Activated CD8-positive, alpha-beta memory T cell treated with anti-CD3 and anti-CD28 coated beads for 36 hours (primary cell): Measurements from ENCODE around the gene ZNF668. TPM values are rescaled to one million over a fixed set of nuclear protein-coding genes. Genes with fewer than 3 reads are reported as not detected.

ENCODE experiments used
- CTCF ChIA-PET: fragments of 350-600 bp; sonication (Branson Sonifier 250); formaldehyde crosslinking; loops from one replicate; lab custom pipeline; 2021; ENCODE audit warnings: antibody characterized with exemption; lab: Charles Lee
- POLR2A ChIA-PET: fragments of 350-600 bp; sonication (Branson Sonifier 250); formaldehyde crosslinking; loops from one replicate; lab custom pipeline; 2021; ENCODE audit warnings: antibody characterized with exemption; lab: Charles Lee
- total RNA-seq, 2 experiments: library from RNA; stranded (reverse); gene quantifications; one replicate each; pipeline ENCODE4 v1.2.3, GENCODE V29; 2021

ZNF668 gene
- 10 to 100 TPM; 16.8 to 17.2 TPM for total RNA-seq

DNA sequence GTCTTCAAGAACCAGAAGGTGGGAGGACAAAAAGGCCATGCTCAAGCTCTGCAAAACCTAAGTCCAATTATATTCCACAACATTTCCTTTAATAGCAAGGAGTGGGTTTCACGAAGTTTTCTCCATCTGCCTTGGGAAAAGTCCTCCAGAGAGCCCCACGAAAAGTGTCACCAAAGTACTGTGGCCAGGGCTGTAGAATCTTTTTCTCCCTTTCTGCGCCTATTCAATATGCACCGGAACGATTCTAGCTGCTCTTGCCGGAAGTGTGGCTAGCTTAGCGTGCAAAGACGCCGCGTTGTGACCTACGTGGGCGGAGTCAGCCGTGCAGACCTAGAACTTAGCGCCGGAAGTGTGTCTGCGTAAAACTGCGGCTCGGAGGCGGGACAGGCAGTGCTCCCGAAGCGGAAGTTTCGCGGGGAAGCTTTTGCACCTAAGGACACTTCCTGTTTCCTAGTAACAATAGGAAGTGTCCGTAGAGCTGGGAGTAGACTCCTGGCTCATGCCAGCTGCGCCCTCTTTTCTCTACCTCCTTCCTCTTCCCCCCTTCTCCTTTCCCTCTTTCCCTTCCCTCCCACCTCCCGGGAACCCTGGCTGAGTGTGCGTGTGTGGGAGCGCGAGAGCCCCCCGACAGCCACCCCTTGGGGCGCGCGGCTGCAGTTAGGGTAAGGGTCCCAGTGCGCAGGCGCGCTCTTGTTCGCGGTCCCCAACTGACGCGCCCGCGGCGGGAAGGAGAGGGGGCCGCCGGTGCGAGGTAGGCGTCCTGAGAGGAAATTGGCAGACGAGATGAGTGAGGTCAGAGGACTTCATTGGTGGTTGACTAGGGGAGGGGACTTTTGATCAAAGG is at the start of gene ZNF668, which contains the start of gene ZNF646:
TSS of gene ZNF668 (minus strand) at position 271 of the 844 bp plus-strand sequence. CDS start 9,781 bp downstream, outside the sequence.
TSS of gene ZNF646 (plus strand) at position 453 of the 844 bp plus-strand sequence. CDS start 1,903 bp downstream, outside the sequence.
- POLR2A ChIA-PET, result interaction anchor here (0.8 to 2.0 kb wide), 11 partner anchors 9 to 385 kb away, joined by 3 to 11 read pairs (median 4); partner anchors contain the start of genes ARMC5, FUS, HSD3B7 and KAT8
- CTCF ChIA-PET, result interaction anchor here (0.6 to 1.6 kb wide), 9 partner anchors 11 to 120 kb away, joined by 3 to 8 read pairs (median 3); partner anchors contain the start of genes HSD3B7 and VKORC1

DNA sequence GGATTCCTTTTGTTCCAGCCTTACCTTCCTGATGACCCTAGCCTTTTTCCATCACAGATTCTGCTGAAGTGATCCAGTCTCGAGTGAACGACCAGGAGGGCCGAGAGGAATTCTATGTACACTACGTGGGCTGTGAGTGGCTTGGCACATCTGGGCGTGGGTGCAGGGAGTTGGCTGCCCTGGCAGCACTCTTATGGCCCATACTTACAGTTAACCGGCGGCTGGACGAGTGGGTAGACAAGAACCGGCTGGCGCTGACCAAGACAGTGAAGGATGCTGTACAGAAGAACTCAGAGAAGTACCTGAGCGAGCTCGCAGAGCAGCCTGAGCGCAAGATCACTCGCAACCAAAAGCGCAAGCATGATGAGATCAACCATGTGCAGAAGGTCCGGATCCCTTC is 46.1 kb upstream of the ZNF668 start:
- ChIA-PET POLR2A (interaction anchor here (1.2 kb wide), 1 partner anchor 22 kb away, joined by 3 read pairs; no protein-coding TSS in a partner anchor), CTCF (interaction anchor here (0.6 to 4.8 kb wide), 3 partner anchors 22 to 320 kb away, joined by 3 to 18 read pairs (median 3); no protein-coding TSS in a partner anchor)

DNA sequence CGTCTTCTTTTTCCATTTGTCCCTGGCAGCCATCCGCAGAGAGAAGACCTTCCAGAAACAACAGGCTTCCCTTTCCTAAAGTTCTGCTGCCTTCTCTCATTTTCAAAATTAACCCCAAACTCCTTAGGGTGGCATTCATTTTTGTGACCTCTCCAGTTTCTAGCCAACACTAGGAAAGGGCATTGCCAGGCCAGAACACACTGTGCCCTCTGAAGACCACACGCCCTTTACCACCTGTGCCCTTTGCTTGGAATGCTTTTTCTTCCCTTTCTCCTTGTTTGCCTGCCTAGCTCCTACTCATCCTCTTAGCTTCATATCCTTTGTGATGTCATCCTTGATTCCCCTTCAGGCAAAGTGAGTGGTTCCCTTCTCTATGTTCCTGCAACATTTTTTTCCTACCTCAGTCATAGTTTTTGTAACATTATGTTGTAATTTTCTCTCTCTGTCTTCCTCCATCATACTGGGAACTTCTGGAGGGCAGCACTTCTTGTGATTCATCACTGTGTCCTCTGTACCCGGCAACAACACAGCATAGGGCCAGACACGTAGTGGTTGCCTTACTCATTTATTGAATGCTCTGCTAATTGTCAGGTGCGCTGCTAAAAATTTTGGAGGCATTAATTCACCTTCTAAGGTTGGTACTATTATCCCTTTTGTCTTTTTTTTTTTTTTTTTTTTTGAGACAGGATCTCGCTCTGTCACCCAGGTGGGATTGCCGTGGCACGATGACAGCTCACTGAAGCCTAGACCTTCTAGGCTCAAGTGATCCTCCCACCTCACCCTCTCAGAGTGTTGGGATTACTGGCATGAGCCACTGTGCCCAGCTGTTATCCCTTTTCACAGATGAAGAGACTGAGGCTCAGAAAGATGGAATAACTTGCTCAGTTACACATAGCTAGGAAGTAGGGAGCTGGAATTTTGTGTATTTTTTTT is 44.4 kb upstream of the ZNF668 start:
- POLR2A ChIA-PET, result interaction anchor here (0.6 to 3.2 kb wide), 9 partner anchors 9 to 341 kb away, joined by 3 to 27 read pairs (median 4); partner anchors contain the start of genes ARMC5, BCKDK and FUS
- CTCF ChIA-PET, result interaction anchor here (1.3 to 4.8 kb wide), 3 partner anchors 23 to 133 kb away, joined by 5 to 18 read pairs (median 8); partner anchors contain the start of gene HSD3B7

DNA sequence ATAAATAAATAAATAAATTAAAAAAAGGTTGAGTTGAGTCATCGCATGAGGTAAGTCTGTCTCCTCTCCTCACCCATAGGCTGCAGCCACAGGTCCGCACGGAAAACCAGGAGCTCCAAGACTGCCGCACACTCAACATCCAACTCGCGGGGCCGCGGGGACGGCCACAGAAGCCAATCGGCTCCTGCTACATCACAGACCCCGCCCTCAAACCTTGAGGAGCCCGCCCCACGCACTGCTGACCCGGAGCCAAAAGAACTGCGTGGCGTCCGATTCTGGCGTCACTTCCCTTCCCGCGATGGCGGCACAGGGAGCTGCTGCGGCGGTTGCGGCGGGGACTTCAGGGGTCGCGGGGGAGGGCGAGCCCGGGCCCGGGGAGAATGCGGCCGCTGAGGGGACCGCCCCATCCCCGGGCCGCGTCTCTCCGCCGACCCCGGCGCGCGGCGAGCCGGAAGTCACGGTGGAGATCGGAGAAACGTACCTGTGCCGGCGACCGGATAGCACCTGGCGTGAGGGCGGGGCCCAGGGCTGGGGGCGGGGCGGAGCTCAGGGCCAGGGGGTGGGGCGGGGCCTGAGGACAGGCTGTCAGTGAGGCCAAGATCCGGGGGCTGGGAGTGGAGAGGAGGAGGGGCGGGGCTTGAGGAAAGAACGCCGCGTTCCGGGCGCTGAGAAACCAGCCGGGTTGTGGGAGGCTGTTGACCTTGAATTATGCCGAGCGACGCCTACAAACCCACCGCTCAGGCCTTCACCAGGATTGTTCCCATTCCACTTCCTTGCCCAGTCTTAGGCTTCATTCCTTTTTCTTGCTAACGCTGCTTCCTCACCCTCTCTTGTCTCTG is 43.6 kb upstream of the ZNF668 start, which contains the start of gene KAT8:
TSS of gene KAT8 (plus strand) at position 281 of the 839 bp plus-strand sequence. CDS start at position 299, 18 bp downstream.
- POLR2A ChIA-PET, result interaction anchor here (0.5 to 3.2 kb wide), 9 partner anchors 9 to 84 kb away, joined by 3 to 27 read pairs (median 4); partner anchors contain the start of genes BCKDK, FUS, STX4 and ZNF646
- CTCF ChIA-PET, result interaction anchor here (1.3 to 2.0 kb wide), 2 partner anchors 24 to 132 kb away, joined by 5 to 8 read pairs; partner anchors contain the start of gene HSD3B7

DNA sequence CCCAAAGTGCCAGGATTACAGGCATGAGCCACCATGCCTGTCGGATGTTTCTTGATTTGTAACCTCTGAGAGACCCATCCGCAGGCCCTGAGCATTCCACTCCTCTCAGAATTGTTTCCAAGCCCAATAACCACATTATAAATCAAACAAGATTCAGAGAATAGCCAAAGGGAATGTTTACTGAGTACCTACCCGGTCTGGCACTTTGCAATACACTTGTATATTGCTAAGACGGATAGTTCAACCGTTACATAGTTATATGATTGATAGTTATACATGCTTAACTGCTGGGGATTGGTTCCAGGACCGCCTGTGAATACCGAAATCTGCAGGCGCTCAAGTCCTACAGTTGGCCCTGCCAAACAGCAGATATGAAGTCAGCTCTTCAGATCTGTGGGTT is 40.4 kb upstream of the ZNF668 start:
- ChIA-PET POLR2A (interaction anchor here (0.6 to 1.1 kb wide), 3 partner anchors 20 to 156 kb away, joined by 3 to 7 read pairs (median 3); no protein-coding TSS in a partner anchor), CTCF (no interaction called here)

DNA sequence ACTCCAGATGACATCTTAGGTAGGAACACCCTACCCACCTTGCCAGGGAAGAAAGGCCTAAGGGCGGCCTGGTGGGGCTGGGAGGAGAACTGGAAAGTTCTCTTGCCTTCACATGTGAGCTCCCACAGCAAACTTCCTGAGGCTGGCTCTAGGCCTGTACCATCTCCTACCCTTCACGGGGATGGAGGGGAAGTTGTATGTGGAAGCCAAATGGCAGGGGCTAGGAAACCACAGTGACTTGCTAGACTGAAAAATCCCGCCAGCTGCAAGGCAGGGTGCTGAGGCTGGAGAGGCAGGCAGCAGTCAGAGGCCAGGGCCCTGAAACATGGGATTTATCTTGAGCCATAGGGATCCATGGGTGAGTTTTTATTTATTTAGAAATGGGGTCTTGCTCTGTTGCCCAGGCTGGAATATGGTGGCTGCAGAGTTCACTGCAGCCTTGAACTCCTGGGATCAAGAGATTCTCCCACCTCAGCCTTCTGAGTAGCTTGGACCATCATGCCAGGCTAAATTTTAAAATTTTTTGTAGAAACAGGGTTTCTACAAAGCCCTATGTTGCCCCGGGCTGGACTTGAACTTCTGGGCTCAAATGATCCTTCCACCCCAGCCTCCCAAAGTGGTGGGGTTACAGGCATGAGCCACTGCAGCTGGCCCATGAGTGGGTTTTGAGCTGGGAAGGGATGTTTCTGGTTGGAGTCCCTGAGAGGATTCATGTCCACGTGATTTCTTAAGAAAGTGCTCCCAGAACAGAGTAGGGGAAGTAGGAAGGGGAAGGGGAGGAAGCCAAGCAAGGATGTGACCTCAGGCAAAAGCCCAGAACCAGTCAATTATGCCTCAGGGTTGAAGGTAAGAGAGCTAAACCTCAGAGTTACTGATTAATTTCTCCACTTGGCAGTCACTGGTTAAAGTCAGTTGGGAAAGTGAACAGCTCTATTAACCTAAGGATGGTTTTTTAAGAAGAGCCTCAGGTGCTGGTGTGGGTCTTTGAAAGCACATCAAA is 39.4 kb upstream of the ZNF668 start:
- CTCF ChIA-PET, result no interaction called here
- POLR2A ChIA-PET, result interaction anchor here (0.6 kb wide), 1 partner anchor 41 kb away, joined by 3 read pairs; no protein-coding TSS in a partner anchor

DNA sequence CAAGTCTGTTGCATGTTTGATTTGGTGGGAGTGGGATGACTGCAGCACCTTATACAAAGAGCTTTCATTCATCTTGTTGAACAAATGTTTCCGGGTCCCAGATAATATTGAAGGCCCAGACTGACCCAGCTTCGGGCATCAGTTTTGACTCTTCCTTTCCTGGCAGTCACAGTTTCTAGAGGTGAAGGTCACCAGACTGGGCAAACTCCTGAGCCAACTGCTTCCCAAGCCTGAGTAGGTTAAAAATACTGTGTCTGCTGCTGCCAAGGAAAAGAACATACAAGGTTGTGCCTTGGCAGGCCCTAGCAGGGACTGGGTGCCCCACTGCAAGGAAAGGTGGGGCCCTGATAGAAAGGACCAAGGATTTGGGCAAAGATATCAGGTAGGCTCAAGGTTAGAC is 38.7 kb upstream of the ZNF668 start:
- ChIA-PET CTCF (no interaction called here), POLR2A (no interaction called here)

DNA sequence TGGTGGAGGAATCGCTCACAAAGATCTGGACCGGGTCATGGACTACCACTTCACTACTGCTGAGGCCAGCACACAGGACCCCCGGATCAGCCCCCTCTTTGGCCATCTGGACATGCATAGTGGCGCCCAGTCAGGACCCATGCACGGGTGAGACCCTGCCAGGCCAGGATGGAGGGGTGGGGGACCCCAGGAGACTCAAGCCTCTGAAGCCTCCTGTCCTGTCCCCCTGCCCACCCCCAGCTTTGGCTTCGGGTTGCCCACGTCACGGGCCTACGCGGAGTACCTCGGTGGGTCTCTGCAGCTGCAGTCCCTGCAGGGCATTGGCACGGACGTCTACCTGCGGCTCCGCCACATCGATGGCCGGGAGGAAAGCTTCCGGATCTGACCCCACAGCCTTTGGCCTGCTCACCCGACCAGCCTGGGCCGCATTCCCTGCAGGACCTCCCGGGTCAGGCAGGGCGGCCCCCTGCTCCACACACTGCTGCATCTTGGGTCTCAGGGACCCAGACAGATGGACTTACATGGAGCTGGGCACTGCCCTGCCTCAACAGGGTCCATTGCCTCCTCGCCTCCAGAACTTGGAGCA is 37.9 kb upstream of the ZNF668 start:
- POLR2A ChIA-PET, result no interaction called here
- CTCF ChIA-PET, result interaction anchor here (0.9 to 1.2 kb wide), 2 partner anchors 30 to 38 kb away, joined by 3 to 4 read pairs; partner anchors contain the start of genes ZNF646 and ZNF668

DNA sequence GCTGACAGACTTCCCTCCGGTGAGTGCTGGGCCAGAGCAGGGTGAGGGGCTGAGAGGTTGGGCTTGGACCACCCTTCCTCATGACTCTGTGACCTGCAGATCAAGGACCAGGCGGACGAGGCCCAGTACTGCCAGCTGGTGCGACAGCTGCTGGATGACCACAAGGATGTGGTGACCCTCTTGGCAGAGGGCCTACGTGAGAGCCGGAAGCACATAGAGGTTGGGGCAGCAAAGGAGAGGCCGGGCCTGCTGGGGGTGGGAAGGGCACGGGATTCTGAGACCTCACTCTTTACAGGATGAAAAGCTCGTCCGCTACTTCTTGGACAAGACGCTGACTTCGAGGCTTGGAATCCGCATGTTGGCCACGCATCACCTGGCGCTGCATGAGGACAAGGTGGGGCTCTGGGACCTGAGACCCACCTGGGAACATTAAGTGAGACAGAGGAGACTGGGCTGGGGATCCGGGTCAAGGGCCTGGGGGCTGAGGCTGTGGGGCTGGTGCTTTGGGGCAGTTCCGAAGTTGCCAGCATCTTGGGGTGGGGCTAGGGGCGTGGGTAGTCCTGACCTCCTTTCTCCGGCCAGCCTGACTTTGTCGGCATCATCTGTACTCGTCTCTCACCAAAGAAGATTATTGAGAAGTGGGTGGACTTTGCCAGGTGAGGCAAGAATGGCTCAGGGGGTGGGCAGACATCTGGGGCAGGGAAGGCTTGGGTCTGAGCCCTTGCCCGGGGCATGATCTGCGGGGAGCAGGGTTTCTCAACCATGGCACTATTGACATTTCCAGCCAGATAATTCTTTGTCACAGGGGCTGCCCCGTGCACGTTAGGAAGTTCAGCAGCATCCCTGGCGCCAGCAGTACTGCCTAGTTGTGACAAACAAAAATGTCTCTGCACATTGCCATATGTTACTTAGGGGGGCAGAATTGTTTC is 36.3 kb upstream of the ZNF668 start:
- CTCF ChIA-PET, result no interaction called here
- POLR2A ChIA-PET, result no interaction called here

DNA sequence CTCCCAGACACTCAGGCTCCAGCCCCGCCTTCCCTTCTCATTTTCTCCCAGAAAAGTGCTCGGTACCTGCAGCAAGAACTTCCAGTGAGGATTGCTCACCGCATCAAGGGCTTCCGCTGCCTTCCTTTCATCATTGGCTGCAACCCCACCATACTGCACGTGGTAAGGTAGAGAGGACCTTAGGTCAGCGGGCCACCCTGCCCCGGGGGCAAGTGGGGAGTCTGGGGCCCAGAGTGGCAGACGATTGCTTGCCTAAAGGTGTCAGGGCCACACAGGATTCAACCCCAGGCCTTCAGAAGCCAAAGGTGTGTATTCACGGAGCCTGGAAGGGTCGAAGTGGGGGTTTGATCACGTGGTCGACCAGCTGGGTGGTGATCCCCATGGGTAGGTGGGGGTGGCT is 35.6 kb upstream of the ZNF668 start:
- CTCF ChIA-PET, result no interaction called here
- POLR2A ChIA-PET, result interaction anchor here (2.0 kb wide), 1 partner anchor 8 kb away, joined by 7 read pairs; the partner anchor contains the start of gene KAT8

DNA sequence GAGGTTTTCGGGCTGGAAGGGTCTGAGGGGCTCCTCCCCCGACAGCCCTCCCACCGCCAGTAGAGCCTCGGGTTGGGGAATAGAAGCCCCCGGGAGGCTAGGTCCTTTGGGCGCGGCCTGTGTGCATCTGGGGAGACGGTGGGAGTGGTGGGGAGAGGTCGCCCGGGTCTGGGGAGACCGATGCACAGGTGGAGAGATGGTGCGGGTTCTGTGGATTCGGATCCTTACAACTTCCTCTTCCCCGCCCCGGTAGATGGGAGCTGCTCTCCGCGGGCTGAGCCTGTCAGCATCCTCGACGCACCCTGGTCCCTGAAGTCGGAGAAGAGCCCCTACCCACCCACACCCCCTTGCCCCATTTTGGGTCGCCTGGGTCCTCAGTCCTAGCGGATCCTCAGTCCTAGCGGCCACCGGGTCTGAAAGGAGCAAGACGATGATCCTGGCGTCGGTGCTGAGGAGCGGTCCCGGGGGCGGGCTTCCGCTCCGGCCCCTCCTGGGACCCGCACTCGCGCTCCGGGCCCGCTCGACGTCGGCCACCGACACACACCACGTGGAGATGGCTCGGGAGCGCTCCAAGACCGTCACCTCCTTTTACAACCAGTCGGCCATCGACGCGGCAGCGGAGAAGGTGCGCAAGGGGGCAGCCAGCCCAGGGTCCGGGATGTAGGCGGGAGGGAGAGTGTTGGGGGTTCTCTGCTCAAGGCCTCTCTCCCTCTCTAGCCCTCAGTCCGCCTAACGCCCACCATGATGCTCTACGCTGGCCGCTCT is 34.9 kb upstream of the ZNF668 start:
- CTCF ChIA-PET, result no interaction called here

DNA sequence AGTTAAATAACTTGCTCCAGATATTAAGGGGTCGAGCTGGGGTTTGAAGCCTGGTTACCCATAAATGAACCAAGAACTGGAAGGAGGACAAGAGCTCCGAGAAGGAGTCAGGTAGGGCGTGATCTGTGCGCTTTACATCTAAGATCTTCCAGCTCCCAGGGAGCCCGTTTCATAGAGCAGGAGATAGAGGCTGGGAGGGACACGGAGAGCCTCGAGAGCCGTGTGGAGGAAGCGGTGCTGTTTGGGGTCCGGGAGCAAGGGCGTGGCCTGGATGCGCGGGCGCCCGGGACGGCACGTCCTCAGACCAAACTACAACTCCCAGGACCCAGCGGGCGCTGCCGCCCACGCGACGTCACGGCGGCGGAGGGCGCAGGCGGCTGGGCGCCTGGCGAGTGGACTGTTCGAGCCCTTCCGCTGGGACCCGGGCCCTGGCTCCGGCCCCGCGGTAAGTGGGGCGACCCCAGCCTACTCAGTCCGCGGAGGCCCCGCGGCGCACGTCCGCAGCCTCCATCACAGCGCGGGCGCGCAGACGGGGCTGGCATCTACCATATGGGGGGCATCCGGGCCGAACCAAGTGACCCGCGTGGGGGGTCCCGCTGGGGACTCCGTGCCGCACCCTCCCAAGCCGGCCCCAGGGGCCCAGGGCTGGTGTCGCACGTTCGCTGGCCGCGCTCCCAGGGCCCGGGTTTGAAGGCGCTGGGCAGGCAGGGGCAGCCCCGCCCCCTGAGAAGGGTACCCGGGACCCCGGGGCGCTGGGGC is 34.2 kb upstream of the ZNF668 start, which contains the start of gene BCKDK:
TSS of gene BCKDK (plus strand) at position 352 of the 759 bp plus-strand sequence. CDS start 838 bp downstream, outside the sequence.
- CTCF ChIA-PET, result no interaction called here
- POLR2A ChIA-PET, result interaction anchor here (2.0 kb wide), 1 partner anchor 9 kb away, joined by 7 read pairs; the partner anchor contains the start of gene KAT8

More for the DNA sequence above, 34.9 kb upstream of the ZNF668 start:
- POLR2A ChIA-PET, result interaction anchor here (2.0 kb wide), 1 partner anchor 9 kb away, joined by 7 read pairs; the partner anchor contains the start of gene KAT8

DNA sequence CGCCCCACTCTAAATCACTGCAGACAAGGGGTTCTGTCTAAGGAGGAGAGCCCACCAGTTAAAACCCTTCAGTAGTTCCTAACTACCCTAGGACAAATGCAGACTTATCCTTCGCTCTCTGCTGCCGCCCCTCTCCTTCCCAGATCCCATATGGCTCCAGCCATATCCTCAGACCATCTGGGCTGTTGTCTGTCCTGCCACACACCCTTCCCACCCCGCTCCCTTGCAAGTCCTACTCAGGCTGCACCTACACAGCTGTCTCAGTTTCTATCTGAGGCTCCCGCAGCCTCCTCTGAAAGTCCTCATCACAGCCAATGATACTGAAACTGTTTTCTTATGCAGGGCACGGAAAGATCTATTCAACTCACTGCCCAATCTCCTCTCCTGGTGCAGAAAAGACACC is 33.4 kb upstream of the ZNF668 start:
- ChIA-PET POLR2A (interaction anchor here (0.6 to 2.0 kb wide), 3 partner anchors 10 to 449 kb away, joined by 3 to 7 read pairs (median 6); partner anchors contain the start of genes FBRS and KAT8), CTCF (interaction anchor here (0.6 kb wide), 1 partner anchor 237 kb away, joined by 3 read pairs; no protein-coding TSS in a partner anchor)
